T-helper 22 cell (primary cell): ENCODE measurements around the gene FSD1L.
A peak's percentile ranks its signal among the peaks of the same experiment; 100 is the strongest.
"Not testable (repeated sequence)": the region's sequence is repeated elsewhere in the genome, so short reads cannot be mapped to it uniquely, and the experiment has no call there.

Experiments used
- DNase-seq: peaks from one replicate; pipeline ENCODE4 v3.0.0-alpha.2; 2020; ENCODE audit warnings: low read depth

Gene FSD1L

DNA sequence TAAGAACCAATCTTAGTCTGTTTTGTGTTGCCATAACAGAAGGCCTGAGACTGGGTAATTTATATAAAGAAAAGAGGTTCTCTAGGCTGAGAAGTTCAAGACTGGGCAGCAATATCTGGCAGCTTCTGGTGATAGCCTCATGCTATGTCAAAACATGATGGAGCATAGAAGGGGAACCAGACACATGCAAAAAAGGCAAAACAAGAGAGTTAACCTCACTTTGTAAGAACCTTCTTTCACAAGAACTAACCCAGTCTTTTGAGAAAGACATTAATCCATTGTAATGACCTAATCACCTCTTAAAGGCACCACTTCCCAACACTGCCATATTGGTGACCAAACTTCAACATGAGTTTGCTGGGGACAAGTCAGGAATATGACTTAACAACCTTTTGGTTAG, 37.3 kb downstream of the FSD1L start:
- no peak for DNase-seq

DNA sequence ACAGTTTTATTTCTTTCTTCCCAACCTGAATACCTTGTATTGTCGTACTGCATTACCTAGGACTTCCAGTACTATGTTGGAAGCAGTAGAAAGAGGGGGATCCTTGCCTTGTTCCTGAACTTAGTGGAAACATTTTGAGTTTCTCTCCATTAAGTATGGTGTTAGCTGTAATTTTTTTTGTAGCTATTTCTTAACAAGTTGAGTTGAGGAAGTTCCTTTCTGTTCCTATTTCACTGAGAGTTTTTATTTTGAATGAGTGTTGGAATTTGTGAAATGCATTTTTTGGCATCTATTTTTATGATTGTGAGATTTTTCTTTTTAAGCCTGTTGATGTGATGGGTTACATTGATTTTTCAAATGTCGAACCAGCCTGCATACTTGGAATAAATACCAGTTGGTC, 49.0 kb downstream of the FSD1L start:
- no peak for DNase-seq

DNA sequence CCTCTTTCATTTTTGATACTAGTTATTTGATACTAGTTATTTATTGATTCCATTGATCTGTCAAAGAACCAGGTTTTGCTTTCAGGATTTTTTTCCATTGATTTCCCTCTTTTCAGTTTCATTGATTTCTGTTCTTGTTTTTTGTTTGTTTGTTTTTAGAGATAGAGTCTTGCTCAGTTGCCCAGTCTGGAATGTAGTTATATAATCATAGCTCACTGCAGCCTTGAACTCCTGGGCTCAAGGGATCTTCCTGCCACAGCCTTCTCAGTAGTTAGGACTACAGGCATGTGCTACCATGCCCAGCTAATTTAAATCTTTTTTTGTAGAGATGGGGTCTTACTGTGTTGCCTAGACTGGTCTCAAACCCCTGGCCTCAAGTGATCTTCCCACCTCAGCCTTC, 49.9 kb downstream of the FSD1L start:
- no peak for DNase-seq

- DNase-seq: no peak
These were observed 52.4 kb downstream of the FSD1L start for GRCh38 chr9:105500108-105500766.

DNA sequence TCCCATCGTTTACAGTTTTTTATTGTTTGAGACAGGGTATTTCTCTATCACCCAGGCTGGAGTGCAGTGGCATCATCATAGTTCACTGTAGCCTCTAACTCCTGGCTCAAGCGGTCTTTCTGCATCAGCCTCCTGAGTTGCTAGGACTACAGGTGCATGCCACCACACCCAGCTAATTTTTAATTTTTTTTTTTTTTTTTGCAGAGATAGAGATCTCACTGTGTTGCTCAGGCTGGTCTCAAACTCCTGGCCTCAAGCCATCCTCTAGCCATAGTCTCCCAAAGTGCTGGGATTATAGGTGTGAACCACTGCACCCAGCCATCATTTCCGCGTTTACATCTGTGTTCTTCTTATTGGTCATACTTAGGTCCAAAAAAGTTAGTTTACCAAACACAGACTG, 53.6 kb downstream of the FSD1L start:
- DNase-seq: no peak

DNA sequence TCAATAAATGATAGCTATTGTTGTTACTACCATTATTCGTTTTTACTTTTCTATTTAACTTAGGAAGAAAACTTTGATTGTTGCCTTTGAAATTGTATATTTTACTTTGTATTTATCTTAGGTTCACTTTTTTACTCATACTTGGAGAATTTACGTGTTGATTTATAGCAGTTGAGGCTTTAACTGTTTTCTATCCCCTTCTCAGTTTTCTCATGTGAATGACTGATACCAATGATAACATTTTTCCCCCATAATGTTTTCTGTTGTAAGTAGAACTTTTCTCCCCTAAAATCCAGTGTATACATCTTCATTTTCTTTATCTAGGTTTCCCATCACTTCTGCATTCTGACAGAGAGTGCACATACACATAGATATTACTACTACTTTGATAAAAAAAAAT, 54.4 kb downstream of the FSD1L start:
- DNase-seq: no peak

- DNase-seq: no peak
These were observed 56.0 kb downstream of the FSD1L start for GRCh38 chr9:105503881-105504280.

DNA sequence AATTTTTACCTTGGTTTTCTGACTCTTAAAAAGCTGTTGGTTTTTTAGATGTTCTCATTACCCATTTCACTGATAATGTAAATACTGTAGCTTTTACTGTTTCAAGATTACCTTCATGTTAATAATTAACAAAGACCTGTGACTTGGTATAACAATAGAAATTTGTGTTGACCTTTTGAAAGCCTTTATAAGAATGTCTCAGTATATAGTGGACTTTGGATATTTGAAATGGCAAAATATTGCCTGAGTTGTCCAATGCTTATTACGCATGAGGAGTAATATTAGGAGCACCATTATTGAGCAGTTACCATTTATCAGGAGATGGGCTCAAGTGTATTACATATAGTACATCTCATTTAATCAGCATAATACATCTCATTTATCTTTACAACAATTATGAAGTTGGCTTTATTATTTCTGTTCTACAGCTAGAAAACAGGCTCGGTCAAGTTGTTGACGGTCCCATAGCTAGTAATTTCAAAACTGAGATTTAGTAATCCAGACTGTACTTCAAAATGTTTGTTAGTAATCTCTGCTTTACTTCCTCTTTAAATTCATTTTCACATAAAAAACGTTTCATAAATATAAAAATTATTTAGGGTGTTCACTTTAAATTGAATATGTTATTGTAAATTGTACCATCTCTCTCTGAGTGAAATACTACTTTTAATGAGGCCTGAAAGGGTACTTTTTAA, 59.4 kb downstream of the FSD1L start:
- no peak for DNase-seq

- DNase-seq: no peak
These were observed 60.7 kb downstream of the FSD1L start for GRCh38 chr9:105508530-105508929.

GRCh38 chr9:105510024-105510423, 62.2 kb downstream of the FSD1L start:
- no peak for DNase-seq

- no peak for DNase-seq
These were observed 63.6 kb downstream of the FSD1L start for GRCh38 chr9:105511446-105511845.

DNA sequence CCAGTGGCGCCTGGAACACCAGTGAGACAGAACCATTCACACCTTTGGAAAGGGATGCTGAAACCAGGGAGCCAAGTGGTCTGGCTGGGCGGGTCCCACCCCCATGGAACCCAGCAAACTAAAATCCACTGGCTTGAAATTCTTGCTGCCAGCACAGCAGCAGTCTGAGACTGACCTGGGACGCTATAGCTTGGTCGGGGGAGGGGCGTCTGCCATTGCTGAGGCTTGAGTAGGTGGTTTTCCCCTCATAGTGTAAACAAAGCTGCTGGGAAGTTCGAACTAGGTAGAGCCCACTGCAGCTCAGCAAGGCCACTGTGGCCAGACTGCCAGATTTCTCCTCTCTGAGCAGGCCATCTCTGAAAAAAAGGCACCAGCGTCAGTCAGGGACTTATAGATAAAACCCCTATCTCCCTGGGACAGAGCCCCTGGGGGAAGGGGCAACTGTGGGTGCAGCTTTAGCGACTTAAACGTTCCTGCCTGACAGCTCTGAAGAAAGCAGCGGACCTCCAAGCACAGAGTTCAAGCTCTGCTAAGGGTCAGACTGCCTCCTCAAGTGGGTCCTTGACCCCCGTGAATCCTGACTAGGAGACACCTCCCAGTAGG, 68.1 kb downstream of the FSD1L start:
- DNase-seq: no peak

DNA sequence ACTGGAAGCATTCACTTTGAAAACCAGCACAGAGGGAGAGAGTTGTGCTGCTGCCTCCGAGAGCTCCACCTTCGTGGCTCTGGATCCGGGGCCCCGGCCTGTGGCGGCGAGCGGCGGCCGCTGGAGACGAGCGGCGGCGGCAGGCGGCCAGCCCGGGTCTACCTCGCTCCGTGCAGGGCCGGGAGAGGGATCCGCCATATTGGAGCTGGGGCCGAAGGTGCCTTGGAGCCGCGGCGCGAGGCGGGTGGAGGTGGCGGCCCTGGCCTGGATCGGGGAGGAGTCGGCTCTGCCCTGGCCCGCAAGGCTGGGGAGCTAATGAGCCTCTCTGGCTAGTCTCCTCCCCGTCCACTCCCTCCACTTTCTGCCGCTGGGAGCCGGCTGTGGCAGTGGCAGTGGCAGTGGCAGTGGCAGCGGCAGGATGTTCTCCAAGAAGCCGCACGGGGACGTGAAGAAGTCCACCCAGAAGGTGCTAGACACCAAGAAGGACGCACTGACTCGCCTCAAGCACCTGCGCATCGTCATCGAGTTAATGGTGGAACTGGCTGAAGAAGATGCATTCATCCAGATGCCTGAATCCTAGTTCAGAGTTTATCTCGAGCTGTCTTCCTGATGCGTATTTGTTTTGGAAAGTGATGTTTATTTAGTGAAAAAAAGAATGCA, 72.0 kb downstream of the FSD1L start:
- DNase-seq: not testable (repeated sequence)

- DNase-seq: not testable (repeated sequence)
These were observed 73.2 kb downstream of the FSD1L start for GRCh38 chr9:105520992-105521391.

DNA sequence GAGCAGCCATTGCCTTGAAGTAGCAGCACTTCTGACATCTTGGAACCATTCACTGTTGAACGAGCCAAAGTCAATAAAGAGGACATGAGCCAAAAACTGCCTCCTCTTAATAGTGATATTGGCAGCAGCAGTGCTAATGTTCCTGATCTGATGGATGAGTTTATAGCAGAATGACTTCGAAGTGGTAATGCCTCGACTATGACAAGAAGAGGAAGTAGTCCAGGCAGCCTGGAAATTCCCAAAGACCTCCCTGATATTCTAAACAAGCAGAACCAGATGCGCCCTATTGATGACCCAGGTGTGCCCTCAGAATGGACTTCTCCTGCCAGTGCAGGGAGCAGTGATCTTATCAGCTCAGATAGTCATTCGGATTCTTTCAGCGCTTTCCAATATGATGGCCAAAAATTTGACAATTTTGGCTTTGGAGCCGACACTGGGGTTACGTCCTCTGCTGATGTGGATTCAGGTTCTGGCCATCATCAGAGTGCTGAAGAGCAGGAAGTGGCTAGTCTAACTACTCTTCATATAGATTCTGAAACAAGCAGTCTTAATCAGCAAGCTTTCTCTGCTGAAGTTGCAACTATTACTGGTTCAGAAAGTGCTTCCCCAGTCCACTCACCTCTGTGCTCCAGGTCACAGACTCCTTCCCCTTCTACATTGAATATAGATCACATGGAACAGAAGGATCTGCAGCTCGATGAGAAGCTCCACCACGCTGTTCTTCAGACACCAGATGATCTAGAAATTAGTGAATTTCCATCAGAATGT, 75.0 kb downstream of the FSD1L start:
- DNase-seq: not testable (repeated sequence)

DNA sequence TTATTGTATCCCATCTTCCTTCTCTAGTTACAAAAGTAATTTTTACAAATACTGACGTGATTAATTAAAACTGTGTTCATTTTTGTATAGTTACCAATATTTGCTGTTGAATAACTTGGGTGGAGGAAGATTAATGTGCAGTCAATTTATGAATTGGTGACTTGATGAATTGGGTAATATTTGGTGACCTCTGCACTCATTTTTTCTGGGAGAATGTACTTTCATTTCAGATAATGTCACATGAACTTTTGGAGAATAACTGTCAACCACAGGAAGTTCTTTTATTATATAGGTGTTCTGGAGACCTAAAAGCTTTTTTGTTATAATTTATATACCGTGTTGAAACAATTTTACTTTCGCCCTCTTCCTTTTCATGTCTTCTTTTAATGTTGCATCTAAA, 83.7 kb downstream of the FSD1L start:
- DNase-seq: no peak

- no peak for DNase-seq
These were observed 88.3 kb downstream of the FSD1L start for GRCh38 chr9:105535920-105536668.

DNA sequence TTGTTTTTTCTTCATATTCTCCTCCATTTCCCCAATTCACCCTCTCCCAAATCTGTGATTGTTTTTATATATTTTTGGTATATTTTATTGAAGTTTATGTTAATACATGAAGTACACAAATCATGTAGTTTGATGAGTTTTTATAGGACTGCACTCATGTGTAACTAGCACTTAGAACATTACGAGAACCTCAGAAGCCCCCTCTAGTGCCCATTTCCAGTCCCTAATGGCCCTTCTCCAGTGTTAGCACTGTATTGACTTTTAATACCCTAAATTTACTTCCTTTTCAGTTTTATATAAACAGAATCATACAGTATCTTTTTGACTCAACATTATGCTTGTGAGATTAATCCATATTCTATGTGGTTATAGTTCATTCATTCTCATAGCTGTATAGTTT, 91.6 kb downstream of the FSD1L start:
- DNase-seq: no peak

GRCh38 chr9:105541838-105542237, 94.0 kb downstream of the FSD1L start:
- no peak for DNase-seq

GRCh38 chr9:105554042-105554441, 106.2 kb downstream of the FSD1L start:
- DNase-seq: no peak

GRCh38 chr9:105557804-105558610, 110.2 kb downstream of the FSD1L start, which contains the start of gene FKTN:
FKTN (plus strand) TSS chr9:105558131; CDS start chr9:105575033, 16,902 bp downstream.
- DNase-seq: peak; percentile 66
